Activated B cell treated with CpG ODN at 0.5 μM for 24 hours (primary cell): ENCODE data around the gene AGER. TPM values are rescaled to one million over a fixed set of nuclear protein-coding genes. Genes with fewer than 3 reads are reported as not detected.
"Not testable (repeated sequence)": the region's sequence is repeated elsewhere in the genome, so short reads cannot be mapped to it uniquely, and the experiment has no call there.

Source experiments
- ATAC-seq: fragments of 200-7000 bp; cut with Tn5 transposase; one replicate; pipeline ENCODE4 v1.10.0; 2021; ENCODE audit warnings: low read depth, mild to moderate bottlenecking, moderate library complexity
- CTCF ChIA-PET: fragments of 350-600 bp; sonication (Branson Sonifier 250); formaldehyde crosslinking; loops from one replicate; lab custom pipeline; 2021; ENCODE audit warnings: antibody characterized with exemption; lab: Charles Lee
- POLR2A ChIA-PET: fragments of 350-600 bp; sonication (Branson Sonifier 250); formaldehyde crosslinking; loops from one replicate; lab custom pipeline; 2021; ENCODE audit warnings: antibody characterized with exemption; lab: Charles Lee
- DNase-seq: peaks from one replicate; pipeline ENCODE4 v3.0.0; 2022
- H3K27ac Mint-ChIP-seq: one replicate; pipeline ENCODE4 v1.8.0; 2020; ENCODE audit warnings: mixed read lengths
- H3K27me3 Mint-ChIP-seq: one replicate; pipeline ENCODE4 v1.8.0; 2021; ENCODE audit warnings: mixed read lengths
- H3K36me3 Mint-ChIP-seq: one replicate; pipeline ENCODE4 v1.8.0; 2021; ENCODE audit warnings: low read depth, mixed read lengths
- H3K4me1 Mint-ChIP-seq: one replicate; pipeline ENCODE4 v1.8.0; 2021; ENCODE audit warnings: mixed read lengths
- H3K4me3 Mint-ChIP-seq: one replicate; pipeline ENCODE4 v1.8.0; 2020; ENCODE audit warnings: mild to moderate bottlenecking, mixed read lengths
- H3K9me3 Mint-ChIP-seq: one replicate; pipeline ENCODE4 v1.8.0; 2020; ENCODE audit warnings: mixed read lengths
- intact Hi-C: fragments of 100-400 bp; cut with micrococcal nuclease; formaldehyde crosslinking; loops from one replicate; pipeline ENCODE4 v1.15.1; 2024
- total RNA-seq: library from RNA; stranded (reverse); gene quantifications from 2 replicates; pipeline ENCODE4 v1.2.3, GENCODE V29; 2022
- TF ChIP-seq, protein P1 (sequence below): fragments of 200-600 bp; IDR thresholded peaks from one replicate; pipeline ENCODE4 v1.8.0; 2022; ENCODE audit warnings: antibody characterized with exemption, mild to moderate bottlenecking

AGER gene
- total RNA-seq, 1 donor from 2014 or later: 30.8 TPM

DNA sequence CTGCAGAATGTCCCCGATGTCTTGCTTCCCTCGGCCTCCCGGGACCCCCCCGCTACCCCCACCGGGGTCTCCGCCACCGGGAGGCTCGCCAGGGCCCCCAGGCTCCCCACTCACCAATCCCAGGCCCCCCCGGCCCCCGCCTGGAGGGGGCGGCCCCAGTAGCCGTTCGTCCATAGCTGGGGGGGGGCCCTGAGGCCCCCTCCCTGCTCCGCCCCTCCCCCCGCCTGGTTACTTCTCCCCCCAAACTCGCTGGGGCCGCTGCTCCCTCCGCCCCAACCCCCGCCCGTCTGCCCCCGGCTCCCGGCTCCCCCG is 5.6 kb upstream of the AGER start:
- Mint-ChIP-seq H3K27me3 (no peaks in the 10 kb centered on the region), H3K4me1 (peaks cover 80% of the 10 kb centered on the region), H3K4me3 (peak overlapping the region; percentile 91), H3K27ac (peak overlapping the region; percentile 83), H3K36me3 (peaks cover 59% of the 10 kb centered on the region), H3K9me3 (no peaks in the 10 kb centered on the region)
- POLR2A ChIA-PET: interaction anchor here (0.7 to 5.2 kb wide), 16 partner anchors 8 to 1088 kb away, joined by 3 to 102 read pairs (median 5); partner anchors contain the start of genes AGPAT1, ATF6B, BAG6 and BRD2
- TF ChIP-seq, protein P1, sequence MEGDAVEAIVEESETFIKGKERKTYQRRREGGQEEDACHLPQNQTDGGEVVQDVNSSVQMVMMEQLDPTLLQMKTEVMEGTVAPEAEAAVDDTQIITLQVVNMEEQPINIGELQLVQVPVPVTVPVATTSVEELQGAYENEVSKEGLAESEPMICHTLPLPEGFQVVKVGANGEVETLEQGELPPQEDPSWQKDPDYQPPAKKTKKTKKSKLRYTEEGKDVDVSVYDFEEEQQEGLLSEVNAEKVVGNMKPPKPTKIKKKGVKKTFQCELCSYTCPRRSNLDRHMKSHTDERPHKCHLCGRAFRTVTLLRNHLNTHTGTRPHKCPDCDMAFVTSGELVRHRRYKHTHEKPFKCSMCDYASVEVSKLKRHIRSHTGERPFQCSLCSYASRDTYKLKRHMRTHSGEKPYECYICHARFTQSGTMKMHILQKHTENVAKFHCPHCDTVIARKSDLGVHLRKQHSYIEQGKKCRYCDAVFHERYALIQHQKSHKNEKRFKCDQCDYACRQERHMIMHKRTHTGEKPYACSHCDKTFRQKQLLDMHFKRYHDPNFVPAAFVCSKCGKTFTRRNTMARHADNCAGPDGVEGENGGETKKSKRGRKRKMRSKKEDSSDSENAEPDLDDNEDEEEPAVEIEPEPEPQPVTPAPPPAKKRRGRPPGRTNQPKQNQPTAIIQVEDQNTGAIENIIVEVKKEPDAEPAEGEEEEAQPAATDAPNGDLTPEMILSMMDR: no peak
- DNase-seq (no peak), ATAC-seq (no peak)
- intact Hi-C loops: loop anchor here (1.0 to 10.0 kb wide), 5 partner anchors 11 to 753 kb away; partner anchors contain the start of genes ATF6B, ATP6V1G2, DDX39B and HLA-DMB
- CTCF ChIA-PET: no interaction called here

DNA sequence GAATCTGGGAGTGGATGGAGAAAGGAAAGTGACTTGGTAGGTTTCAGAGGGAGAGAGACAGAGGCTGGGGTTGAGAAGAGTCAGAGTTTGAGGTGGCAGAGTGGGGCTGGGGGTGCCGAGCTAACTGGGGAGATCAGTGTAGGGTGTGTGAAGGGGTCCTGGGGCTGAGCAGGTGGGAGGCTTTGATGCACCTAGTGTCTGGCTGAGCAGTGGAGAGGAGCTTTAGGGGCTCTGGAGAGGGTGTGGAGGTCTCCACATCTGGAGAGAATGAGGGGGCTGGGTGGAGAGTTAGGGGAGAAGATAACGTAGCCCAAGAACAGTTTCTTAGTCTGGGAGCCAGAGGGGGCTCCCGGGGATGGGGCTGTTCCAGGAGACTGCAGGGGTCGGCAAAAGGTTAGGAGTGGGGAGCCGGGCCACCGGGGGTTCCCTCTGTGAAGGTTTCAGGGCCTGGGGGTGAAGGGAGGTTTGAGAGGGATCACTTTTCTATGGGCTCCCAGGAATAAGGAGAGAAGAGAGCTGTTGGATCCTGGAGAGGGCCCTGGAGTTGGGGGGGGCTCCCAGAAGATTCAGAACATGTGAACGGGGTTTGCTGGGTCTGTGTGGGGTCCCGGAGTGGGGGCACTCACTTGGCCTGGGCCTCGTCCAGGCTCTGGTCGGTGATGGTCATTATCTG is 5.2 kb upstream of the AGER start:
- TF ChIP-seq, protein P1: no peak
- ChIA-PET CTCF (no interaction called here), POLR2A (interaction anchor here (0.9 to 5.2 kb wide), 6 partner anchors 11 to 1088 kb away, joined by 3 to 102 read pairs (median 3); partner anchors contain the start of genes AGPAT1, ATF6B, FKBPL and RNF5)
- Mint-ChIP-seq H3K36me3 (peaks cover 59% of the 10 kb centered on the region), H3K4me1 (peaks cover 76% of the 10 kb centered on the region), H3K9me3 (no peaks in the 10 kb centered on the region), H3K27ac (peak overlapping the region; percentile 83), H3K27me3 (no peaks in the 10 kb centered on the region), H3K4me3 (peak overlapping the region; percentile 91)
- intact Hi-C loops: no loop called here
- DNase-seq (no peak), ATAC-seq (no peak)

DNA sequence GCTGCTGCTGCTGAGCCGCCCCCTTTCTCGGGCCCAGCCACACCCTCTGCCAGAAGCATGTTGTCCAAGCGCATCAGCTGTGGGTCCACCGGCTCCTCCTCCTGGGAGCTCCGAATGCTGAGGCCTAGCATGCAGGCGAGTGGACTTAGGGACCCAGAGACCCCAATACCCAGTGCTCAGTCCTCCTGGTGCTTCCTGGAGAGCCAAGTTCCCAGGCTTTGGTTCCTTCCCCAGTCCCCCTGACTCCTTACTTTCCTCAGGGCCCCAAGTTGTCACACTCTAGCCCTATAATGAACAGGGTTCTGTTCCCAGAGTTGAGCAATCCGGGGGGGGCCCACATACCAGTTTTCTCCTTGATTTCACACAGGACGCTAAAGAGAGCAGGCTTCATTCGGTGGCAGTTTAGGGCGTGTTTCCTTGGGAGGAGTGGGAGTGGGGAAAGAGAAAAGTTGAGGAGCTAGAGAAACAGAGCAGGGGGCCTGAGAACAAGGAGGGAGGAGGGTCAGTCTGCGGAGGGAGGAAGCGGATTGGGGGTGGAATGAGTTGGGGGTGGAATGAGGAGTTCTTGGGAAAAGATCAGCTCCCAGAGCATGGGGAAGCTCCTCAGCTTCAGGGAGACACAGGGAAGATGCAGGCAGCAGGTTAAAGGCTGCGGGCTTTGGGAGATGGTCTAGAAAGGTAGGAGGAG is 4.5 kb upstream of the AGER start:
- no peak for DNase-seq

DNA sequence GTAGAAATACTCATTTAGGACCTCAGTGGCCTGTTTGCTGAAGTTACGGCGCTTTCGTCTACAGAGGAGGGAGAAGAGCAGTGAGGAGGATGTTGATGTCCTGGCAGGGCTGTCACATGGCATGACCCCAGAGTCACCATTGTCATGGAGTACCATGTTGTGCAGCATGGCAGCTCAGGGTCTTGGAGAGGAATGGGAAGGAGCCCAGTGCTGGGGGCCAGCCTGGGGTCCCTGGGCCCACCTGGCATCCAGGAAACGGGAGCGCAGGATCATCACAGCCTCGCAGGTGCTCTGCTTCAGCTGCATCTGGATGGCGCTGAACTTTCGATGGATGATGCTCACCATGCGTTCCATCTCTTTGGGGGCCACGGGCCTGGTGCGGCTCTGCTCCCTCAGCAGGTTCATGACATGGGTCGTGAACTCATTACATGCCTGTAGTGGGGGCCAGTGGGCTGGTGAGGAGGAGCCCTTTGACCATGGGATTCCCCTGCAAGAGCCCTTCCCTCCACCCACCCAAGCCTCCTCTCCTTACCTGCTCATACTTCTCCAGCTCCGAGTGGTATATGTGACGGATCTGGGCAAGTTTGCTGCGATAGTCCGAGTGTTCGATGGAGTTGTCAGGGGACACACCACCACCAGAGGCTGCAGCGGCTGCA is 3.8 kb upstream of the AGER start:
- intact Hi-C loops, DNase-seq, H3K9me3 Mint-ChIP-seq, H3K27me3 Mint-ChIP-seq, ATAC-seq: not testable (repeated sequence)
- Mint-ChIP-seq H3K4me3 (peak overlapping the region; percentile 91), H3K36me3 (peaks cover 70% of the 10 kb centered on the region), H3K4me1 (peaks cover 62% of the 10 kb centered on the region), H3K27ac (peak overlapping the region; percentile 77)
- CTCF ChIA-PET: interaction anchor here (0.7 to 1.3 kb wide), 2 partner anchors 69 to 519 kb away, joined by 3 read pairs; no protein-coding TSS in a partner anchor
- POLR2A ChIA-PET: interaction anchor here (0.6 to 1.4 kb wide), 6 partner anchors 8 to 888 kb away, joined by 3 to 8 read pairs (median 4); partner anchors contain the start of genes FKBPL and HLA-DPB1

More for the DNA sequence above, 4.5 kb upstream of the AGER start:
- H3K4me1 Mint-ChIP-seq: peaks cover 69% of the 10 kb centered on the region
- CTCF ChIA-PET: interaction anchor here (1.3 kb wide), 1 partner anchor 69 kb away, joined by 3 read pairs; no protein-coding TSS in a partner anchor
- H3K27me3 Mint-ChIP-seq: no peaks in the 10 kb centered on the region
- peak overlapping the region; percentile 91 for H3K4me3 Mint-ChIP-seq
- no peak for ATAC-seq
- H3K9me3 Mint-ChIP-seq: no peaks in the 10 kb centered on the region
- H3K27ac Mint-ChIP-seq: peak overlapping the region; percentile 83
- POLR2A ChIA-PET: interaction anchor here (0.6 to 5.2 kb wide), 4 partner anchors 10 to 783 kb away, joined by 3 to 102 read pairs (median 3); partner anchors contain the start of genes AGPAT1 and RNF5
- TF ChIP-seq, protein P1: no peak
- intact Hi-C loops: no loop called here
- H3K36me3 Mint-ChIP-seq: peaks cover 64% of the 10 kb centered on the region

DNA sequence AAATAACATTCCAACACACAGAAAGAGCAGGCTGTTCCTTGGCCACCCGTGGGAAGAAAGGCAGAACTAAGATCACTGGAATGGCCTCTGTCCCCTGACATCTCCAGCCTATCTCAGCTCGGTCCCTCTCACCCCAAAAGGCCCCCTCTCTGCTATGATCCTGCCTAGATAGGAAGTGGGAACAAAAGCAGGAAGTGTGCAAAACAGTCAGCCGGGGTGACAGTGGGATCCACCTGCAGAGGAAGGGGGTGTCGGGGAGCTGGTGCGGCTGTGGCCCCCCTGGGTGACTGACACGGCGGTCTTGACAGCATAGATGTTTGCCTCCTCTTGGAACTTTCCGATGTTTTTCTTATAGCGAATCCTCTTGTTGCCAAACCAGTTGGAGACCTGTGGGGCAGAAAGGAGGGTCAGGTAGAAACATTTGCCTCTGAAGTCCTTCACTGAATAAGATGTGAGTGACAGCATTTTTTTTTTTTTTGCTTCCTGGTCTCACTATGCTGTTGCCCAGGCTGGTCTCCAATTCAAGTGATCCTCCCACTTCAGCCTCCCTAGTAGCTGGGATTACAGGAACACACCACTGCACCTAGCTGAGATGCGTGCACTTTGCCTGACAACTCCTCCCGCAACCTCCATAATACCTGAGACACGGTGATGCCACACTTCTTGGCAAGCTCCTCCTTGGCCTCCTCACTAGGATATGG is 3.1 kb upstream of the AGER start:
- peak overlapping the region; percentile 8 for H3K4me3 Mint-ChIP-seq
- H3K27ac Mint-ChIP-seq: peak overlapping the region; percentile 77
- H3K9me3 Mint-ChIP-seq: no peaks in the 10 kb centered on the region
- DNase-seq (no peak), ATAC-seq (no peak)
- no peaks in the 10 kb centered on the region for H3K27me3 Mint-ChIP-seq
- CTCF ChIA-PET: interaction anchor here (0.7 to 1.3 kb wide), 2 partner anchors 68 to 520 kb away, joined by 3 read pairs; no protein-coding TSS in a partner anchor
- H3K4me1 Mint-ChIP-seq: peaks cover 56% of the 10 kb centered on the region
- intact Hi-C loops: no loop called here
- H3K36me3 Mint-ChIP-seq: peaks cover 70% of the 10 kb centered on the region
- POLR2A ChIA-PET: interaction anchor here (0.7 to 1.4 kb wide), 4 partner anchors 8 to 889 kb away, joined by 3 to 8 read pairs (median 4); partner anchors contain the start of genes FKBPL and HLA-DPB1
- TF ChIP-seq, protein P1: no peak

DNA sequence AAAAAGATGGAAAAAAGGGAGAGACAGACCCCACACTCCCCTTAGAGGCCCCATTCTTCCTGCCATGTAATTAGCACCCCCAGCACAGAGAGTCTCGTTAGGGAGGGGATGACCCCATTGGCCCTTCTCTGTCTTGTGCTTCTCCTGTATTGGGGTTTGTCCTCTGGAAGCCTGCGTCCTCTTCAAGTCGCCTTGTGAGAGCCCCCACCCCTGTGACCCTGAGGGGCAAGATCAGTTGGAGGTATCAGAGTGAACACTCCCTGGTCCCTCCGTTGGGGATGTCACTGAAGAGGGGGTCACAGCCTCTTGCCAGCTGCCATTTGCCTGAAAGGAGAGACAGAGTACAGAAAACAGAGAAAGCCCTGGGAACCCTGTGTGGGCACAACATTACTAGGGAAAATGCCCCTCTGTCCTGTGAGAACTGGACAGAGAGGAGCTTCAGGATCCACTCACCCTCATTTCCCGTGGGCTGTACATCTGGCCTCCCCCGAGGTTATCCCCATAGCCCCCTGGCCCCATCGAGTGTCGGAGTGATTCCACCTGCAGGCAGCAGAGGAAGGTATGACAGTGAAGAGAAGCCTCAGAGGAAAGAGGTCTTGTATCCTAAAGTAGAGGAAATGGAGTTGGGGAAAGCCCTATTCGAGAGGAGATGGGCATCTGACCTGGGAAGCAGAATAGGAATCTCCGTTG is 2.2 kb upstream of the AGER start:
- peaks cover 49% of the 10 kb centered on the region for H3K4me1 Mint-ChIP-seq
- intact Hi-C loops, ATAC-seq, DNase-seq, H3K9me3 Mint-ChIP-seq, H3K27me3 Mint-ChIP-seq, CTCF ChIA-PET: not testable (repeated sequence)
- H3K36me3 Mint-ChIP-seq: peaks cover 72% of the 10 kb centered on the region
- H3K4me3 Mint-ChIP-seq: peak overlapping the region; percentile 36
- POLR2A ChIA-PET: interaction anchor here (0.7 to 1.4 kb wide), 3 partner anchors 10 to 34 kb away, joined by 5 to 8 read pairs (median 5); no protein-coding TSS in a partner anchor
- peak overlapping the region; percentile 77 for H3K27ac Mint-ChIP-seq
